Pulmonary artery endothelial cell (primary cell): ENCODE data around the gene MTOR. TPM values are rescaled to one million over a fixed set of nuclear protein-coding genes. Genes with fewer than 3 reads are reported as not detected.
"Not testable (repeated sequence)": the region's sequence is repeated elsewhere in the genome, so short reads cannot be mapped to it uniquely, and the experiment has no call there.

Source experiments
- DNase-seq: peaks from one replicate; pipeline ENCODE4 v3.0.0-alpha.2; 2011; ENCODE audit warnings: low read depth, low spot score
- total RNA-seq: library from RNA; depleted of rRNA; stranded (reverse); fragments of >200 nt; gene quantifications from 2 replicates; pipeline ENCODE4 v1.2.3, GENCODE V29; 2014

MTOR gene
- total RNA-seq, 1 donor from 2014 or later: 42.7 TPM

DNA sequence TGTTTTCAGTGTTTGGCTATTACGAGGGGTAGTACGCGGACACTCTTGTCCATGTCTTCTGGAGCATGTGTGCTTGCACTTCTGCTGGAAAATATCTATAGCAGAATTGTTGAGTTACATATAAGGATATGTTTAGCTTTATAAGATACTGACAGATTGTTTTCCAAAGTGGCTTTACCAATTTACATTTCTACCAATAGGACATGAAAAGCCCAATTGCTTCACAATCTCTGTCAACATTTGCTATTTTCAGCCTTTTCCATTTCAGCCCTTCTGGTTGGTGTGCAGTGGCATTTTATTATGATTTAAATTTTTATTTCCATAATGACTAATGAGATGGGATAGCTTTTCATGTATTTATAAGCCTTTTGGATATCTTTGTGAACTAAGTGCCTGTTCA, 79.5 kb downstream of the MTOR start:
- no peak for DNase-seq

DNA sequence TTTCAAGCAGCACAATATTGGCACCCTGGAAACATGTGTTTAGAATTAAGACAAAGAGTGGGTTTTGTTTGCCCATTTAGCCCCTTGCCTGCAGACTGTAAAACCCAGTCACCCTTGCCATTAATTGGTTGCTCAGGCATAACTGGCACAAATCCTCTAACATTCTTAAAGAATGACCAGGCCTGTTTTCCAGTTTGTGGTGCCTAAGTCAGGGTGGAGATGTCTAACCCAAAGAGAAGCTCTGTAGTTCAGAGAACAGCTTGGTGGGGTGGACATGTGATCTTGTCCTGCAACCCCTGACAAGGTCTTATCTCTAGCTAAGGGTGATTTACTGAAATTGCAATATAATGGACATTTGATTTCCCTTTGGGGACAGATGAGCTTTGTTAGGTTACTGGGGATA, 82.0 kb downstream of the MTOR start:
- no peak for DNase-seq

DNA sequence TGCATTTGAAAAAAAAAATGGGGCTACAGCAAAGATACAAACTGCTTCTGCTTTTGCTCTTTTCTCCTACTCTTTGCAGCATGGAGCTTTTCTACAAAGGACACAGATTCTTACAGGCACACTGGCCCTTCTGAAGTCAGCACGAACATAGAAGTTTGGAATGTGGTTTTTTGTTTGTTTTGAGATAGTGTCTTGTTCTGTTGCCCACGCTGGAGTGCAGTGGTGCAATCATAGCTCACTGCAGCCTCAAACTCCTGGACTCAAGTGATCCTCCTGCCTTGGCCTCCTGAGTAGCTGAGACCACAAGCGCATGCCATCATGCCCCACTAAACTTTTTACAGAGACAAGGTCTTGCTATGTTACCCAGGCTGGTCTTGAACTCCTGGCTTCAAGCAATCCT, 82.6 kb downstream of the MTOR start:
- not testable (repeated sequence) for DNase-seq

DNA sequence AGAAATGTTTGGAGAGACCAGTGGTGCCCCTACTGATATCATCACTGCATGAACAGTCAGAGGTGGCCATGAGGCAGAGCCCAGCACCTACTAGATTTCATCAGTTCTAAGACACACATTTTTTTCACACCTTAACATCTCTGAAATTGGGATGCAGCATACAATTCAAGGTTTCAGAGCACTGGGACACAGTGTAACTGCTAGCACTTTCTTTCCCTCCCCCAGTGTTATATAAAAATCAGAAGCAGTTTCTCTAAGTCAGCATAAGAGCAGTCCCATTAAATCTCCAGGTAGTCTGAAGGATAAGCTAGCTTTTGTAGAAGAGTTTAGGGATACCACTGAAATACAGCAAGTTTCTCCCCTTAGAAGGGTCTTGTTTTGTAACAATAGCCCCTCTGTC, 83.2 kb downstream of the MTOR start:
- no peak for DNase-seq

GRCh38 chr1:11178021-11179015, 84.0 kb downstream of the MTOR start:
- DNase-seq: no peak

GRCh38 chr1:11176081-11176706, 86.2 kb downstream of the MTOR start:
- DNase-seq: no peak

GRCh38 chr1:11175461-11175860, 86.9 kb downstream of the MTOR start:
- DNase-seq: no peak

GRCh38 chr1:11174261-11174942, 87.9 kb downstream of the MTOR start:
- DNase-seq: no peak

- DNase-seq: no peak
Measured at GRCh38 chr1:11170102-11170501, 92.2 kb downstream of the MTOR start.

DNA sequence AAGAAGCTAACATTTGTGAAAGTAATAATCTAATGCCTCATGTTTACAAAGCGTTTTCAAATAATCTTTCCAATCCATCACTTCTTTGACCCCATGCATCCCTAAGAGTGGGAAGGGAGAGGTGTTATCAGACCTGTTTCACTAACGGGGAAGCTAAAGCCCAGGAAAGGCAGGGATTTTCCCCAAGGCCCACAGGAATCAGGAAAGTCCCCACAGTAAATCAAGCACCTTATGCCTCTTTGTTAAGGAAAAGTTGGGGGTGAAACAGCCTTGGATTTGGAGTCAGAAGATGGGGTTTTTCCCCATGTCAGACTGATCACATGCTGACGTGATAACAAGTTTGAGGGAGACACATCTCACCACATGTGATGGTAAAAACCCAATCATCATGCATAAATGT, 93.1 kb downstream of the MTOR start:
- DNase-seq: no peak

- DNase-seq: no peak
Measured at GRCh38 chr1:11168731-11169130, 93.6 kb downstream of the MTOR start.

DNA sequence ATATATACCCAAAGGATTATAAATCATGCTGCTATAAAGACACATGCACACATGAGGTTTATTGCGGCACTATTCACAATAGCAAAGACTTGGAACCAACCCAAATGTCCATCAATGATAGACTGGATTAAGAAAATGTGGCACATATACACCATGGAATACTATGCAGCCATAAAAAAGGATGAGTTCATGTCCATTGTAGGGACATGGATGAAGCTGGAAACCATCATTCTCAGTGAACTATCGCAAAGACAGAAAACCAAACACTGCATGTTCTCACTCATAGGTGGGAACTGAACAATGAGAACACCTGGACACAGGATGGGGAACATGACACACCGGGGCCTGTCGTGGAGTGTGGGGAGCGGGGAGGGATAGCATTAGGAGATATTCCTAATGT, 95.6 kb downstream of the MTOR start:
- DNase-seq: not testable (repeated sequence)

GRCh38 chr1:11162752-11163151, 99.6 kb downstream of the MTOR start:
- DNase-seq: not testable (repeated sequence)

- no peak for DNase-seq
Measured at GRCh38 chr1:11158720-11159321, 103.5 kb downstream of the MTOR start.

DNA sequence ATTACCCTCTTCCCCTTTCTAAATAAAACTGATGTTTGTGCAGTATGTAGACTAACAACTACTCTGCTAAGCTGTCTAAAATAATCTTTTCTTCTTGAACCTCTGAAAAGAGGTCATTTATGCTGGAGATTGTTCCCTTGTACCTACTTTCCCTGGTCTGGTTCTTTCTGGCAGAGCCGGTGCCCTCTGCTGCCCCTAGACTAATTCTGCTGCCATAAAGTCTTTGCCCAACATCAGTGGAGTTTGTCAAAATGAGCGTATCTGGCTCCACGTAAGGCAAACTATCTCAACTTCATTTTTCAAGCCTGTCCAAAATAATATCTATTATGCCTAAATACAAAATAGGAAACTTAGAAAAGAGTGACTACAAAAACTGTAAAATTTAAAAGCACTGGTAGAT, 104.1 kb downstream of the MTOR start:
- DNase-seq: no peak

DNA sequence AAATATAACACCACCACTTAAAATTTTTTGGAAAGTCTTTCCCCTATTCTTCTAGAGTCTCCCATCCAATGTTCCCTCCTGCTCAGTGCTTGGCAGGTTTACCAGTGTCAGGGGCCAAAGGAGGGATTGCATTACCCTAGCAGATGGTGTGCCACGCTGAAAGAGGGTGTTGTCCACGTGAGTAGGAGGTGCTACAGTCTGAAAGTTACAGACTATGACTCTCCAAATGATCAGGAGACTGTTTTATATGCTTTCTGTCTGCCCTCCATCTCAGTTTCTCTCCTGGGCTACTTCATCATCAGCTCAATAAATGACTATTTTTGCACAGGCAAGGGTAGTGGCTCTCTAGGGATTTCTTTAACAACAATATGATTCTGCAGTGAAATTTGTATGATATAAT, 104.5 kb downstream of the MTOR start:
- no peak for DNase-seq

DNA sequence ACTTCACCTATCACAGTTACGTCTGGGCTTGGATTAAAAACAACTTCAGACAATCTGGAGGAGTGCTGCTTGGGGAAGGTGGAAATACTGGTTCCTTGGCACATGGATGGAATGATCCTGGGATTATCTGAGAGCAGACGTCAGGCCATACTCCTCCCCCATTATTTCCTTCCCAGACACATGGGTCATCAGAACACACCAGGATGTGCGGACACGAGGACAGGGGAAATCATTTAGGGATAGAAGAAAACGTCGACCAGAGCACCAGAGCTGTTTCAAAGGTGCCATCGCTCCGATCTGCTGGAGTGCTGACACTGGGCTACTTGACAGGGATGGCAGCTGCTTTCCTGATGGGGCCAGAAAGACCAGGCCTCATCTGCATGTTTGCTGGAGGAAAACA, 105.0 kb downstream of the MTOR start:
- DNase-seq: no peak

DNA sequence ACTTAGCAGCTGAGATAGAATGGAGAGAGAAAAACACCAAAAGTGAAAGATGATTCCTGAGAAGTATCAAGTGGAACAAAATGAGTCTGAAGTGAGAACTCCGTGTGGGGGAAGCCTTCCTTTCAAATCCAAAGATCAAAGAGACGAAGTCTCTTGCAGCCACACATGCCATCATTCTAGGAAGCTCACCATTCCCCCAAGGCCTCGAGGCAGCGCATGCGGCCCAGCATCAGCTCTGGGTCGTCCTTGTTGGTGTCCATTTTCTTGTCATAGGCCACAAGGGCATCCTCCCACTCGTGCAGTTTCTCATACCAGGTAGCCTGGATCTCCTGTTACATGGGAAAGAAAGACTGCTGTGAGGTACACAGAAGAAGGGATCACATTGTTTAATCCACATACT, 105.4 kb downstream of the MTOR start:
- DNase-seq: no peak

DNA sequence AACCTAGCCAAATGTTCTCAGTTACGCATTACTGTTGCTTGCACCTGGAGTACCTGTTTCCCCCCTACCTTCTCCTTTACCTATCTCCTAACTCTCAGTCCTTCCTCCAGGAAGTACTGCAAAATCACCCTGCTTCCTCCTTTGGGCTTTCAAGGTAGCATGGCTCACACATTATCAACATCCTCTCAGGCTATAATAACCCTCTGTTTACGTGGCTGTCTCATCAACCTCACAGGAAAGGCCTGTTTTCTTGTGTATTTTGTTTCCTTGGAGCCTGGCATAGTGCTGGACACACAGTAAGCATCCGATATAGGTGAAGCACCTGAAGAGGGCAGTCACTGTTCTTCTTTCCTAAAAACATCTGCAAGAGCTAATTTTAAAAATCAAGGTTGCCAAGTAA, 105.9 kb downstream of the MTOR start:
- DNase-seq: no peak

GRCh38 chr1:11153184-11153583, 109.2 kb downstream of the MTOR start:
- DNase-seq: no peak

GRCh38 chr1:11152755-11153154, 109.6 kb downstream of the MTOR start:
- no peak for DNase-seq
